D721Med (cell line): Measurements from ENCODE around the gene IGFBP3.

Experiments used
- DNase-seq: peaks from one replicate; pipeline ENCODE4 v3.0.0; 2011; ENCODE audit warnings: low spot score; ENCODE audit not compliant: insufficient read length
- FAIRE-seq: peaks from 2 replicates; lab custom pipeline; 2011; peaks lifted over from hg19 to GRCh38; lab: Jason Lieb, UNC
- TF ChIP-seq, protein P1 (sequence below): IDR thresholded peaks from 2 replicates; pipeline ENCODE4 v1.5.1; 2012; ENCODE audit warnings: mild to moderate bottlenecking, control low read depth; ENCODE audit not compliant: insufficient read depth; ENCODE audit errors: missing control alignments

Gene IGFBP3

GRCh38 chr7:45923290-45923689, 2.2 kb upstream of the IGFBP3 start:
- TF ChIP-seq, protein P1, sequence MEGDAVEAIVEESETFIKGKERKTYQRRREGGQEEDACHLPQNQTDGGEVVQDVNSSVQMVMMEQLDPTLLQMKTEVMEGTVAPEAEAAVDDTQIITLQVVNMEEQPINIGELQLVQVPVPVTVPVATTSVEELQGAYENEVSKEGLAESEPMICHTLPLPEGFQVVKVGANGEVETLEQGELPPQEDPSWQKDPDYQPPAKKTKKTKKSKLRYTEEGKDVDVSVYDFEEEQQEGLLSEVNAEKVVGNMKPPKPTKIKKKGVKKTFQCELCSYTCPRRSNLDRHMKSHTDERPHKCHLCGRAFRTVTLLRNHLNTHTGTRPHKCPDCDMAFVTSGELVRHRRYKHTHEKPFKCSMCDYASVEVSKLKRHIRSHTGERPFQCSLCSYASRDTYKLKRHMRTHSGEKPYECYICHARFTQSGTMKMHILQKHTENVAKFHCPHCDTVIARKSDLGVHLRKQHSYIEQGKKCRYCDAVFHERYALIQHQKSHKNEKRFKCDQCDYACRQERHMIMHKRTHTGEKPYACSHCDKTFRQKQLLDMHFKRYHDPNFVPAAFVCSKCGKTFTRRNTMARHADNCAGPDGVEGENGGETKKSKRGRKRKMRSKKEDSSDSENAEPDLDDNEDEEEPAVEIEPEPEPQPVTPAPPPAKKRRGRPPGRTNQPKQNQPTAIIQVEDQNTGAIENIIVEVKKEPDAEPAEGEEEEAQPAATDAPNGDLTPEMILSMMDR, result peak; percentile 94
- DNase-seq (no peak), FAIRE-seq (no peak)

- FAIRE-seq (no peak), DNase-seq (no peak)
- TF ChIP-seq, protein P1, result no peak
These were observed 1.7 kb upstream of the IGFBP3 start for GRCh38 chr7:45922810-45923209.

- DNase-seq, result no peak
- TF ChIP-seq, protein P1, result peak; percentile 90
- no peak for FAIRE-seq
These were observed 837 bp upstream of the IGFBP3 start for GRCh38 chr7:45921699-45922519.

DNA sequence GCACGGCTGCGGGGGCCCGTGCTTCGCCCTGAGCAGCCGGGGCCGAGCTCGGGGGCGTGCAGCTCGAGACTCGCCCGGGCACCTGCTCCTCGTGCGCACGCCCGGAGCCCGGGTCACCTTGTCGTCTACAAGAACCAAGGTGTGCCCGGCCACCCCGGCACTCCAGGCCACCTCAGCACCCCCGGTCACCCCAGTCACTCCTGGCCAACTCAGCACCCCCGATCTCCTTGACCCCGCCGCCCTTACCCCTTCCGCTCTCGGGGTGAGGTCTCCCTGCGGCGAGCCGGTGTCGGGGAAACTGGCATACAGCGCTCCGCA, 268 bp upstream of the IGFBP3 start:
- TF ChIP-seq, protein P1, result no peak
- FAIRE-seq, result no peak
- no peak for DNase-seq

DNA sequence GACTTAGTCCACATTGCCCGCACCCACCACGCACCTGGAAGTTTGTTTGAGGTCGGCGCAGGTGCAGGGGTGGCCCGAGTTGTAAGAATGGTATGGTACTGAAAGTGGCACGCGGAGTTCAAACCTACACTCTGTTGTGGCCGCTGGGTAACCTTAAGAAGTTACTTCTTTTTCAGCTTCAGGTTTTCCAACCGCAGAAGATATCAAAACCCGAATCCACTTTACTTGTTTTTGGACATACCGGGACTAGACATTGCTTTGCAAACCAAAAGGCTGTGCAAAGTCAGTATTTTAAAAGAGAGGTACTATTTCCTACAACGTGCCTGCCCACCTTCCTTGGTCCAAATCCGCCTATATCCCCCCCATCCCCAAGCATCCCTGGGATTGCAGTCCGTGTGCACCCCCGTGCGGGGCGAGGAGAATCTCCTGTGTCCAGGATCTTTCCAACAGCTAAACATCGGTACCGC, 1.0 kb downstream of the IGFBP3 start:
- DNase-seq, result no peak
- FAIRE-seq, result no peak
- TF ChIP-seq, protein P1, result no peak

DNA sequence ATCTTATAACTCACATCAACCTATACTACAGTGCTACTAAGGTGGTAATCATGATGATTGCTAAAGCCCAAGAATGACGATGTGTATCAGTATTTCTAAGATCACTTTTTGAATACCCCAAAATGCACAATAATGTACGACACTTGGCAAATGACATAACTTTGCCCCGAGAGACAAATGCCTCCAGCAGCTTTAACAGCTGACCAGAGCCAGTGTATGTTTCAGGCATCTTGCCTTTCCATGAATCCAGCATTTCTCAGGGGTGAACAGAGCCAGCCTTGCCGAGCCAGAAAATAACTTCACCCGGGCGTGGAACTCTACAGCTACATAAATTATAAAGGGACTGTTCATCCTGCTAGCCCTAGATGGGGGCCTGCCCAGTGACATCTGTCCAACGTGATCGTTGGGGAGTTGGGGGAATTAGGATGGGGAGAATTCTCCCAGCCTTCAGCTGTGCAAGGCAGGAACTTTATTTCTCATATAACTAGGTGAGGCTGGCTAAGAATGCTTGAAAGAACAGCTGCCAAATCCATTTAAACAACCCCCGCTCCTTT, 1.8 kb downstream of the IGFBP3 start:
- DNase-seq (no peak), FAIRE-seq (no peak)
- TF ChIP-seq, protein P1, result no peak

DNA sequence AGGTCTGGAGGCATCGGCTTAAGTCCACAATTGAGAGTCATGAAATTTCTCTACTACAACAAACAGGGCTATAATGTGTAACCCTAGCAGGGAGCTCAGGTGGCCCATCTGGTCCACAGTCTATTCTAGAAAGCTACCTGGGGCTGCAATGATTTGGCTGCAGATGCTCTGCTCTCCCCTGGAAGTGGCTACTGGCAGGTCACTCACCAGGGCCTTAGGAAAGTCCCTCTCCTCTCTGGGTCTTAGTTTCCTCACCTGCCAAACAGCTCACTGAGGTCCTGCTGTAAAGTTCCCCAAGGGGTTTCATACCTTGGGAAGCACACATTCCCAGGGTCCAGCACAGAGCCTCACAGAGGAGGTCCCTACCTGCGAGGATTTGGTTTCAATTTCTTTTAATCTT, 2.5 kb downstream of the IGFBP3 start:
- no peak for DNase-seq
- FAIRE-seq, result no peak
- TF ChIP-seq, protein P1, result no peak
